Stimulated activated memory B cell treated with anti-CD40 and anti-IgM and Interleukin-4, amounts not matched to agents 10 μg/mL and 1 μg/mL and 100 μg/mL, for 72 hours (primary cell): ENCODE data around the gene KMT2D.
A peak's percentile ranks its signal among the peaks of the same experiment; 100 is the strongest.

Experiments
- ATAC-seq: fragments of 150-1000 bp; cut with Tn5 transposase; 2 replicates; pipeline ENCODE4 v1.10.0; 2021
- H3K27ac Mint-ChIP-seq: one replicate; pipeline ENCODE4 v1.8.0; 2022; ENCODE audit warnings: mild to moderate bottlenecking, mixed read lengths
- H3K27me3 Mint-ChIP-seq: one replicate; pipeline ENCODE4 v1.8.0; 2022; ENCODE audit warnings: mixed read lengths
- H3K36me3 Mint-ChIP-seq: one replicate; pipeline ENCODE4 v1.8.0; 2022; ENCODE audit warnings: mixed read lengths
- H3K4me1 Mint-ChIP-seq: one replicate; pipeline ENCODE4 v1.8.0; 2022; ENCODE audit warnings: mixed read lengths
- H3K4me3 Mint-ChIP-seq: one replicate; pipeline ENCODE4 v1.8.0; 2022; ENCODE audit warnings: mild to moderate bottlenecking, moderate library complexity, mixed read lengths
- H3K9me3 Mint-ChIP-seq: one replicate; pipeline ENCODE4 v1.8.0; 2022; ENCODE audit warnings: mixed read lengths

Gene KMT2D

GRCh38 chr12:49025463-49025862, 35.1 kb downstream of the KMT2D start:
- Mint-ChIP-seq H3K27me3 (no peaks in the 10 kb centered on the region), H3K27ac (no peak overlapping the region), H3K4me3 (no peak overlapping the region), H3K36me3 (peaks cover 76% of the 10 kb centered on the region), H3K4me1 (no peaks in the 10 kb centered on the region), H3K9me3 (no peaks in the 10 kb centered on the region)
- ATAC-seq, result no peak

GRCh38 chr12:49024543-49024942, 36.1 kb downstream of the KMT2D start:
- Mint-ChIP-seq H3K36me3 (peaks cover 76% of the 10 kb centered on the region), H3K4me3 (no peak overlapping the region), H3K27ac (no peak overlapping the region), H3K27me3 (no peaks in the 10 kb centered on the region), H3K4me1 (peaks cover 7% of the 10 kb centered on the region), H3K9me3 (no peaks in the 10 kb centered on the region)
- no peak for ATAC-seq

GRCh38 chr12:49023812-49024211, 36.8 kb downstream of the KMT2D start:
- no peaks in the 10 kb centered on the region for H3K27me3 Mint-ChIP-seq
- peaks cover 14% of the 10 kb centered on the region for H3K4me1 Mint-ChIP-seq
- peaks cover 75% of the 10 kb centered on the region for H3K36me3 Mint-ChIP-seq
- H3K9me3 Mint-ChIP-seq, result no peaks in the 10 kb centered on the region
- no peak overlapping the region for H3K4me3 Mint-ChIP-seq
- no peak overlapping the region for H3K27ac Mint-ChIP-seq
- no peak for ATAC-seq

GRCh38 chr12:49022558-49023178, 37.9 kb downstream of the KMT2D start:
- no peak for ATAC-seq
- Mint-ChIP-seq H3K27ac (peak overlapping the region; percentile 33), H3K27me3 (no peaks in the 10 kb centered on the region), H3K4me3 (no peak overlapping the region), H3K9me3 (no peaks in the 10 kb centered on the region), H3K36me3 (peaks cover 64% of the 10 kb centered on the region), H3K4me1 (peaks cover 22% of the 10 kb centered on the region)

GRCh38 chr12:49021292-49021915, 39.2 kb downstream of the KMT2D start:
- Mint-ChIP-seq H3K4me3 (no peak overlapping the region), H3K27me3 (no peaks in the 10 kb centered on the region), H3K9me3 (no peaks in the 10 kb centered on the region), H3K4me1 (peaks cover 34% of the 10 kb centered on the region), H3K27ac (no peak overlapping the region), H3K36me3 (peaks cover 58% of the 10 kb centered on the region)
- no peak for ATAC-seq

- H3K4me1 Mint-ChIP-seq, result peaks cover 43% of the 10 kb centered on the region
- ATAC-seq, result no peak
- no peaks in the 10 kb centered on the region for H3K27me3 Mint-ChIP-seq
- H3K9me3 Mint-ChIP-seq, result no peaks in the 10 kb centered on the region
- H3K27ac Mint-ChIP-seq, result peak overlapping the region; percentile 99
- peaks cover 57% of the 10 kb centered on the region for H3K36me3 Mint-ChIP-seq
- no peak overlapping the region for H3K4me3 Mint-ChIP-seq
Measured at GRCh38 chr12:49020441-49020840, 40.2 kb downstream of the KMT2D start.

GRCh38 chr12:49019443-49020324, 40.9 kb downstream of the KMT2D start:
- no peaks in the 10 kb centered on the region for H3K27me3 Mint-ChIP-seq
- peaks cover 52% of the 10 kb centered on the region for H3K36me3 Mint-ChIP-seq
- peaks cover 43% of the 10 kb centered on the region for H3K4me1 Mint-ChIP-seq
- ATAC-seq, result no peak
- H3K27ac Mint-ChIP-seq, result peak overlapping the region; percentile 99
- peak overlapping the region; percentile 68 for H3K4me3 Mint-ChIP-seq
- H3K9me3 Mint-ChIP-seq, result no peaks in the 10 kb centered on the region

GRCh38 chr12:49019120-49019430, 41.5 kb downstream of the KMT2D start:
- peaks cover 45% of the 10 kb centered on the region for H3K36me3 Mint-ChIP-seq
- H3K4me3 Mint-ChIP-seq, result peak overlapping the region; percentile 99
- no peaks in the 10 kb centered on the region for H3K9me3 Mint-ChIP-seq
- peaks cover 43% of the 10 kb centered on the region for H3K4me1 Mint-ChIP-seq
- no peaks in the 10 kb centered on the region for H3K27me3 Mint-ChIP-seq
- peak; percentile 70 for ATAC-seq
- H3K27ac Mint-ChIP-seq, result peak overlapping the region; percentile 99

GRCh38 chr12:49018261-49019119, 42.1 kb downstream of the KMT2D start, which contains the start of gene PRKAG1:
TSS of gene PRKAG1 (minus strand) at chr12:49018776. CDS start at chr12:49018740, 36 bp downstream.
- H3K4me1 Mint-ChIP-seq, result peaks cover 43% of the 10 kb centered on the region
- peak within 1 kb of the TSS; percentile 99 for H3K4me3 Mint-ChIP-seq
- H3K27me3 Mint-ChIP-seq, result no peaks in the 10 kb centered on the region
- peaks cover 44% of the 10 kb centered on the region for H3K36me3 Mint-ChIP-seq
- H3K27ac Mint-ChIP-seq, result peak within 1 kb of the TSS; percentile 99
- H3K9me3 Mint-ChIP-seq, result no peaks in the 10 kb centered on the region
- peak; percentile 96 for ATAC-seq

GRCh38 chr12:49017891-49018260, 42.7 kb downstream of the KMT2D start:
- Mint-ChIP-seq H3K4me1 (peaks cover 43% of the 10 kb centered on the region), H3K27ac (peak overlapping the region; percentile 99), H3K4me3 (peak overlapping the region; percentile 99), H3K36me3 (peaks cover 37% of the 10 kb centered on the region), H3K9me3 (no peaks in the 10 kb centered on the region), H3K27me3 (no peaks in the 10 kb centered on the region)
- peak; percentile 21 for ATAC-seq

- no peak overlapping the region for H3K27ac Mint-ChIP-seq
- no peaks in the 10 kb centered on the region for H3K9me3 Mint-ChIP-seq
- H3K4me1 Mint-ChIP-seq, result peaks cover 43% of the 10 kb centered on the region
- ATAC-seq, result no peak
- H3K4me3 Mint-ChIP-seq, result no peak overlapping the region
- H3K27me3 Mint-ChIP-seq, result no peaks in the 10 kb centered on the region
- peaks cover 34% of the 10 kb centered on the region for H3K36me3 Mint-ChIP-seq
Measured at GRCh38 chr12:49015196-49015595, 45.4 kb downstream of the KMT2D start.

- no peaks in the 10 kb centered on the region for H3K9me3 Mint-ChIP-seq
- peaks cover 40% of the 10 kb centered on the region for H3K36me3 Mint-ChIP-seq
- H3K4me3 Mint-ChIP-seq, result no peak overlapping the region
- H3K27me3 Mint-ChIP-seq, result no peaks in the 10 kb centered on the region
- H3K4me1 Mint-ChIP-seq, result peaks cover 36% of the 10 kb centered on the region
- ATAC-seq, result no peak
- no peak overlapping the region for H3K27ac Mint-ChIP-seq
Measured at GRCh38 chr12:49014547-49014946, 46.0 kb downstream of the KMT2D start.

GRCh38 chr12:49013428-49013827, 47.2 kb downstream of the KMT2D start:
- Mint-ChIP-seq H3K9me3 (no peaks in the 10 kb centered on the region), H3K36me3 (peaks cover 51% of the 10 kb centered on the region), H3K4me3 (no peak overlapping the region), H3K27me3 (no peaks in the 10 kb centered on the region), H3K27ac (no peak overlapping the region), H3K4me1 (peaks cover 29% of the 10 kb centered on the region)
- no peak for ATAC-seq

GRCh38 chr12:49012739-49013138, 47.9 kb downstream of the KMT2D start:
- Mint-ChIP-seq H3K36me3 (peaks cover 58% of the 10 kb centered on the region), H3K27me3 (no peaks in the 10 kb centered on the region), H3K9me3 (no peaks in the 10 kb centered on the region), H3K27ac (no peak overlapping the region), H3K4me1 (peaks cover 30% of the 10 kb centered on the region), H3K4me3 (no peak overlapping the region)
- no peak for ATAC-seq
